Stomach (tissue), 4 donors: Measurements from ENCODE around the gene PSMB3.

ENCODE experiments used
- CTCF ChIP-seq, 7 experiments: fragments of 450-650 bp in 4 of 7; fragments of 200-600 bp in 3 of 7; sonication (generic) in 3 of 7; IDR thresholded peaks; one replicate each; pipeline ENCODE4 v1.5.1; 2016 to 2019; ENCODE audit warnings: antibody characterized with exemption in 7 of 7, control low read depth in 2 of 7, mild to moderate bottlenecking in 1 of 7
- EP300 ChIP-seq: sonication (generic); formaldehyde crosslinking; IDR thresholded peaks from one replicate; pipeline ENCODE4 v1.6.1; 2017; ENCODE audit warnings: antibody characterized with exemption
- POLR2A ChIP-seq, 4 donors: fragments of 450-650 bp; IDR thresholded peaks; one replicate each; pipeline ENCODE4 v1.6.1; 2016; ENCODE audit warnings: antibody characterized with exemption in 4 of 4, control low read depth in 2 of 4, mild to moderate bottlenecking in 1 of 4, moderate library complexity in 1 of 4
- POLR2AphosphoS5 ChIP-seq, 3 donors: sonication (generic); formaldehyde crosslinking; IDR thresholded peaks; one replicate each; pipeline ENCODE4 v1.6.1; 2016; ENCODE audit warnings: antibody characterized with exemption in 3 of 3

DNA sequence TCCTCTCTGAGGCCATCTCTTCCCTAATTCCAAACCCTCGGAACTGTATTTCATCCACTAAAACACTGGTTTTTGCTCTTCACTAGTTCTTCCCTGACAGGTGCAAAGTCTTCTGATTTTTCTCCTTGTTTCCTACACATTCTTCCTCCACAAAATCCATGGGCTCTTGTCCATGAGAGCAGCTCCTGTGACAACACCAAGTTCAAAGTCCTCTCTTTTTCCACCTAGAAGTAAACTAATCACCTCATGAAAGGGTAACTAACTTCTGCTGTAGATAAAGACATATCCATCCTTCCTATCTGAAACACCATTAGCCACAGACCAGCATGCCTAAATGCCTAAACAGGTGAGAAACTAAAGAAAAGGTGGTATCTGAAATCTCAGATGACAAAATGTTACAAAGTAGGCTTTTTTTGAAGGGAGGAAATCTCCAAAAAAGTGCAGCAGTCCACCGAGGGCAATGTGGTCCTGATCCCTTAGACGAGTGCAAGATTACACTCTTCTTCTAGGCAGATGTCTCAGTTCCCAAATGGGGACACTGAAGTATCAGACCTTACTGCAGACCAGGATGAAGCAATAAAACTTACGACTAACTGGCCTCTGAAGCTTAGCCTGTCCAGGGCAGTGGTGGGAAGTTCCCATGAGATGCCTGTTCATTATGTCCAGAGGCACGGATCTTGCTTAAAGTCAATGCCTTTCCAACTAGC lies 44.1 kb downstream of the PSMB3 start:
- TF ChIP-seq CTCF (IDR thresholded peaks at IDR 0.05) = no peak
- no peak for TF ChIP-seq POLR2A (IDR thresholded peaks at IDR 0.05)
- no peak for TF ChIP-seq EP300
- TF ChIP-seq POLR2AphosphoS5 (IDR thresholded peaks at IDR 0.05) = no peak
